NB4 (cell line): Measurements from ENCODE around the gene HMG20B.

ENCODE experiments used
- MAX ChIP-seq: IDR thresholded peaks from 2 replicates; pipeline ENCODE4 v1.6.1; 2011; ENCODE audit warnings: low read depth, low read length
- MYC ChIP-seq: IDR thresholded peaks from 2 replicates; pipeline ENCODE4 v1.6.1; 2011; ENCODE audit warnings: low read depth, low read length
- POLR2A ChIP-seq: IDR thresholded peaks from 2 replicates; pipeline ENCODE4 v1.6.1; 2011; ENCODE audit warnings: mild to moderate bottlenecking; ENCODE audit not compliant: insufficient read length; ENCODE audit errors: extremely low read depth
- TF ChIP-seq, protein P1 (sequence below): IDR thresholded peaks from one replicate; pipeline ENCODE4 v1.5.1; 2012; ENCODE audit warnings: low read depth, low read length

DNA sequence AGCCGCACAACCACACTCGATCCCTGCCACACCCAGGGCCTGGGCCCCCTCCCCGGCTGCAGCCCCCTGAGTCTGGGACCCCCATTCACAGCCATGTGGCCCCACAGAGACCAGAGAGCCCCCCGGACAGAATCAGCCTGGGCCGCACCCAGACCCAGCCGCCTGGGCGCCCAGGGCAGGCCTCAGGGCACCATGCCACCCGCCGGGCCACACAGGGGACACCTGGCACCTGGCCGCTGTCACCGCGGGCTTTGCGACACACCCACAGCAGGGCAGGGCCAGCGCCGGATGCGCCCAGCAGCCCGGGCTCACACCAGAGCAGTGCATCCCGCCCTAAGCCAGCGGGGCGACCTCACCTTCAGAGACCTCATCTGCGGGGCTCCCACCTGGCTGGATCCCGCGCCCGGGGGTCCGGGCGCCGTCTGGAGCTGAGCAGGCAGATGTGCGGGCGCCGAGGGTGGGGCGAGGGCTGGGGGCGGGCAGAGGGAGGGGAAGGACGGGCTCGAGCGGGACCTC, 33.5 kb downstream of the HMG20B start:
- no peak for TF ChIP-seq MAX
- no peak for TF ChIP-seq POLR2A
- TF ChIP-seq, protein P1, sequence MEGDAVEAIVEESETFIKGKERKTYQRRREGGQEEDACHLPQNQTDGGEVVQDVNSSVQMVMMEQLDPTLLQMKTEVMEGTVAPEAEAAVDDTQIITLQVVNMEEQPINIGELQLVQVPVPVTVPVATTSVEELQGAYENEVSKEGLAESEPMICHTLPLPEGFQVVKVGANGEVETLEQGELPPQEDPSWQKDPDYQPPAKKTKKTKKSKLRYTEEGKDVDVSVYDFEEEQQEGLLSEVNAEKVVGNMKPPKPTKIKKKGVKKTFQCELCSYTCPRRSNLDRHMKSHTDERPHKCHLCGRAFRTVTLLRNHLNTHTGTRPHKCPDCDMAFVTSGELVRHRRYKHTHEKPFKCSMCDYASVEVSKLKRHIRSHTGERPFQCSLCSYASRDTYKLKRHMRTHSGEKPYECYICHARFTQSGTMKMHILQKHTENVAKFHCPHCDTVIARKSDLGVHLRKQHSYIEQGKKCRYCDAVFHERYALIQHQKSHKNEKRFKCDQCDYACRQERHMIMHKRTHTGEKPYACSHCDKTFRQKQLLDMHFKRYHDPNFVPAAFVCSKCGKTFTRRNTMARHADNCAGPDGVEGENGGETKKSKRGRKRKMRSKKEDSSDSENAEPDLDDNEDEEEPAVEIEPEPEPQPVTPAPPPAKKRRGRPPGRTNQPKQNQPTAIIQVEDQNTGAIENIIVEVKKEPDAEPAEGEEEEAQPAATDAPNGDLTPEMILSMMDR, result no peak
- no peak for TF ChIP-seq MYC
